Lower lobe of right lung (tissue), 2 donors: Measurements from ENCODE around the gene FHIP2A. TPM values are rescaled to one million over a fixed set of nuclear protein-coding genes. Genes with fewer than 3 reads are reported as not detected.
"Not testable (repeated sequence)": the region's sequence is repeated elsewhere in the genome, so short reads cannot be mapped to it uniquely, and the experiment has no call there.

Experiments used
- ATAC-seq, 2 donors: fragments of 200-7000 bp; cut with Tn5 transposase; one replicate each; pipeline ENCODE4 v1.9.1; 2020 to 2022; ENCODE audit warnings: mild to moderate bottlenecking in 2 of 2, moderate library complexity in 2 of 2
- DNase-seq: peaks from one replicate; pipeline ENCODE4 v3.0.0-alpha.2; 2020
- H3K27ac ChIP-seq: fragments of 200-600 bp; one replicate; pipeline ENCODE4 v1.8.0; 2022
- H3K27me3 ChIP-seq: fragments of 200-600 bp; one replicate; pipeline ENCODE4 v1.8.0; 2022; ENCODE audit warnings: low read depth
- H3K36me3 ChIP-seq: fragments of 200-600 bp; one replicate; pipeline ENCODE4 v1.8.0; 2022; ENCODE audit warnings: mild to moderate bottlenecking
- H3K4me1 ChIP-seq: fragments of 200-600 bp; one replicate; pipeline ENCODE4 v1.8.0; 2022
- H3K4me3 ChIP-seq: fragments of 200-600 bp; one replicate; pipeline ENCODE4 v1.8.0; 2022; ENCODE audit warnings: mild to moderate bottlenecking
- H3K9me3 ChIP-seq: fragments of 200-600 bp; one replicate; pipeline ENCODE4 v1.8.0; 2022
- CTCF ChIP-seq: fragments of 200-600 bp; IDR thresholded peaks from one replicate; pipeline ENCODE4 v1.8.0; 2022; ENCODE audit warnings: antibody characterized with exemption, mild to moderate bottlenecking
- intact Hi-C: fragments of 100-400 bp; cut with DNase I; formaldehyde crosslinking; loops from one replicate; pipeline ENCODE4 v1.11.0; 2022
- total RNA-seq: library from RNA; stranded (reverse); fragmentation: NEBNext Ultra II Directional; extraction: Animal tissue kit (Norgen Biotek cat#: 25700); gene quantifications from one replicate; pipeline ENCODE4 v1.2.1, GENCODE V29; 2021
- donor health status: DM: no; HTN: yes; CAD: no; lungs with severe emphysema.

Gene FHIP2A
- total RNA-seq, 1 donor from 2014 or later = 23.6 TPM

DNA sequence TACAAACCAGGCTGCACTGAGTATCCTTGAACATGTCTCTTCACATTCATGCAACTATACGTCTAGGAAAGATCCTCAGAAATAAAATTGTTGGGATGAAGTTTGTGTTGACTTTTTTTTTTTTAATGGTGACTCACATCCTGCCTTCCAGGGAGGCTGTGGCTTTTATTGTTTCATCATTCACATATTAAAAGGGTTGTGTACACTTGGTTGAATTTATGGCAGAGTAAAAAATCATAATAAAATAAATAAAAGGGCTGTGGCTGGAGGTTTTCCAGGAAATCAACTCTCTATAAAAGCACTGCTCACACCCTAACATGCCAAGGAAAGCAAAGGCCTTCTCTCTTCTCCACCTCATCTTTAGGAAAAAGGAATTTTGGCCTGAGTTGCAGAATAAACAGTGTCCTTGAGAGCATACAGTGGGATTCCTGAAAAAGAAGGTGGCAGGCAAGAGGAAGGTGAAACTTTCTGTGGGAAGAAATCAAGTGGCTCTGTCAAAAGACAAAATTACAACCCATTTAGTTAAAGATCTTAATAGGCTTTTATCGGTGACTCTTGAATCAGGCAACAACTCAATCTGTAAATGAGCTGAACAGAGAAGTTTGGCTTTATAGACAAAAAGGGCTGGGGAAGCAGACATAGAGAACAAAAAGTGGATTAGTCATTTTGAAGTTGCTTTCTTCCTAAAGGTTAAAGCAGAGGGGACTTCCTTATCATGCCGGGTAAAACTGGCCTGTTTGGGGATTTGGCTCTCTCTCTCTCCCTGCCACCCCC lies 41.6 kb upstream of the FHIP2A start:
- peaks cover 12% of the 10 kb centered on the region for H3K4me1 ChIP-seq
- DNase-seq (no peak), ATAC-seq (peak; percentile 17 to 43)
- no peaks in the 10 kb centered on the region for H3K27me3 ChIP-seq
- H3K9me3 ChIP-seq = no peaks in the 10 kb centered on the region
- H3K36me3 ChIP-seq = no peaks in the 10 kb centered on the region
- H3K4me3 ChIP-seq = no peak overlapping the region
- no peak for TF ChIP-seq CTCF
- H3K27ac ChIP-seq = peak overlapping the region; percentile 47
- intact Hi-C loops = no loop called here

- H3K27ac ChIP-seq = peak overlapping the region; percentile 47
- no peaks in the 10 kb centered on the region for H3K36me3 ChIP-seq
- no peaks in the 10 kb centered on the region for H3K27me3 ChIP-seq
- no peak overlapping the region for H3K4me3 ChIP-seq
- no peak for ATAC-seq
- peaks cover 12% of the 10 kb centered on the region for H3K4me1 ChIP-seq
- TF ChIP-seq CTCF = no peak
- no peak for DNase-seq
- intact Hi-C loops = no loop called here
- H3K9me3 ChIP-seq = no peaks in the 10 kb centered on the region
These were observed 40.9 kb upstream of the FHIP2A start for GRCh38 chr10:114780577-114781184.

- ATAC-seq = no peak
- intact Hi-C loops = no loop called here
These were observed 38.9 kb upstream of the FHIP2A start for GRCh38 chr10:114782666-114783065.

GRCh38 chr10:114783686-114784085 lies 37.9 kb upstream of the FHIP2A start:
- no peak for TF ChIP-seq CTCF

More at GRCh38 chr10:114782666-114783065, 38.9 kb upstream of the FHIP2A start:
- no peaks in the 10 kb centered on the region for H3K36me3 ChIP-seq
- H3K9me3 ChIP-seq = no peaks in the 10 kb centered on the region
- TF ChIP-seq CTCF = no peak
- no peaks in the 10 kb centered on the region for H3K27me3 ChIP-seq
- H3K4me1 ChIP-seq = peaks cover 12% of the 10 kb centered on the region
- no peak for DNase-seq
- no peak overlapping the region for H3K27ac ChIP-seq
- no peak overlapping the region for H3K4me3 ChIP-seq

GRCh38 chr10:114786492-114786891 lies 35.1 kb upstream of the FHIP2A start:
- H3K36me3 ChIP-seq, DNase-seq, H3K9me3 ChIP-seq, H3K4me1 ChIP-seq, H3K27me3 ChIP-seq, H3K4me3 ChIP-seq, intact Hi-C loops, H3K27ac ChIP-seq: not testable (repeated sequence)
- ATAC-seq = peak; percentile 81 to 93
- peak; percentile 74 for TF ChIP-seq CTCF

More at GRCh38 chr10:114783686-114784085, 37.9 kb upstream of the FHIP2A start:
- intact Hi-C loops = no loop called here
- Histone ChIP-seq H3K4me3 (no peak overlapping the region), H3K27ac (no peak overlapping the region), H3K27me3 (no peaks in the 10 kb centered on the region), H3K36me3 (no peaks in the 10 kb centered on the region), H3K4me1 (peaks cover 12% of the 10 kb centered on the region), H3K9me3 (no peaks in the 10 kb centered on the region)
- DNase-seq (no peak), ATAC-seq (no peak)

- intact Hi-C loops, H3K4me3 ChIP-seq, H3K9me3 ChIP-seq, H3K27ac ChIP-seq, DNase-seq, H3K27me3 ChIP-seq, H3K4me1 ChIP-seq, H3K36me3 ChIP-seq, ATAC-seq: not testable (repeated sequence)
These were observed 34.4 kb upstream of the FHIP2A start for GRCh38 chr10:114787131-114787530.
